Esophagus squamous epithelium (tissue), 4 donors: ENCODE data around the gene RAVER1.

Experiments used
- CTCF ChIP-seq, 6 experiments: fragments of 450-650 bp in 4 of 6; fragments of 200-600 bp in 2 of 6; sonication (generic) in 2 of 6; IDR thresholded peaks; one replicate each; pipeline ENCODE4 v1.5.1; 2016 to 2019; ENCODE audit warnings: antibody characterized with exemption in 6 of 6, mild to moderate bottlenecking in 4 of 6, moderate library complexity in 4 of 6
- POLR2A ChIP-seq, 4 donors: fragments of 450-650 bp; IDR thresholded peaks; one replicate each; pipeline ENCODE4 v1.6.1; 2017; ENCODE audit warnings: antibody characterized with exemption in 4 of 4, mild to moderate bottlenecking in 4 of 4, moderate library complexity in 3 of 4

- TF ChIP-seq CTCF (IDR thresholded peaks at IDR 0.05) (no peak), POLR2A (IDR thresholded peaks at IDR 0.05) (no peak)
Measured at GRCh38 chr19:10291554-10292205, 41.6 kb downstream of the RAVER1 start.
